ENCODE measurements around the gene ACTR5.

DNA sequence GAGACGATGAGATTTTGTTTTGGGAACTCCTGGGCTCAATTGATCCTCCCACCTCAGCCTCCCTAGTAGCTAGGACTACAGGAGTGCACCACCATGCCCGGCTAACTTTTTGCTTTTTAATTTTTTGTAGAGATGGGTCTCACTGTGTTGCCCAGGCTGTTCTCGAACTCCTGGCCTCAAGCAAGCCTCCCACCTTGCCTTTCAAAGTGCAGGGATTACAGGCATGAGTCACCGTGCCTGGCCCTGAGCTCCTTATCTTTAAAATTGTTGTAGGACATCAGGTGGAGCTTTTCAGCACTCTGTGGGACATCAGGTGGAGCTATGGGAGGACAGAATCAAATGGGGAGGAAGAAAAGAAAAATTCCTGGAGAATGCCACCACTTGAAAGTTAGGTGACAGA lies 12.7 kb downstream of the ACTR5 start:
- TF ChIP-seq, protein P1, sequence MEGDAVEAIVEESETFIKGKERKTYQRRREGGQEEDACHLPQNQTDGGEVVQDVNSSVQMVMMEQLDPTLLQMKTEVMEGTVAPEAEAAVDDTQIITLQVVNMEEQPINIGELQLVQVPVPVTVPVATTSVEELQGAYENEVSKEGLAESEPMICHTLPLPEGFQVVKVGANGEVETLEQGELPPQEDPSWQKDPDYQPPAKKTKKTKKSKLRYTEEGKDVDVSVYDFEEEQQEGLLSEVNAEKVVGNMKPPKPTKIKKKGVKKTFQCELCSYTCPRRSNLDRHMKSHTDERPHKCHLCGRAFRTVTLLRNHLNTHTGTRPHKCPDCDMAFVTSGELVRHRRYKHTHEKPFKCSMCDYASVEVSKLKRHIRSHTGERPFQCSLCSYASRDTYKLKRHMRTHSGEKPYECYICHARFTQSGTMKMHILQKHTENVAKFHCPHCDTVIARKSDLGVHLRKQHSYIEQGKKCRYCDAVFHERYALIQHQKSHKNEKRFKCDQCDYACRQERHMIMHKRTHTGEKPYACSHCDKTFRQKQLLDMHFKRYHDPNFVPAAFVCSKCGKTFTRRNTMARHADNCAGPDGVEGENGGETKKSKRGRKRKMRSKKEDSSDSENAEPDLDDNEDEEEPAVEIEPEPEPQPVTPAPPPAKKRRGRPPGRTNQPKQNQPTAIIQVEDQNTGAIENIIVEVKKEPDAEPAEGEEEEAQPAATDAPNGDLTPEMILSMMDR (IDR thresholded peaks at IDR 0.05) = no peak
- no peak for TF ChIP-seq POLR2A (IDR thresholded peaks at IDR 0.05)
